SHP77 (cell line): ENCODE measurements around the gene NSF.
"Not testable (repeated sequence)": the region's sequence is repeated elsewhere in the genome, so short reads cannot be mapped to it uniquely, and the experiment has no call there.

Experiments used
- DNase-seq, 2 experiments: peaks; one replicate each; lab custom pipeline; 2025; lab: John Stamatoyannopoulos, UW

NSF gene

DNA sequence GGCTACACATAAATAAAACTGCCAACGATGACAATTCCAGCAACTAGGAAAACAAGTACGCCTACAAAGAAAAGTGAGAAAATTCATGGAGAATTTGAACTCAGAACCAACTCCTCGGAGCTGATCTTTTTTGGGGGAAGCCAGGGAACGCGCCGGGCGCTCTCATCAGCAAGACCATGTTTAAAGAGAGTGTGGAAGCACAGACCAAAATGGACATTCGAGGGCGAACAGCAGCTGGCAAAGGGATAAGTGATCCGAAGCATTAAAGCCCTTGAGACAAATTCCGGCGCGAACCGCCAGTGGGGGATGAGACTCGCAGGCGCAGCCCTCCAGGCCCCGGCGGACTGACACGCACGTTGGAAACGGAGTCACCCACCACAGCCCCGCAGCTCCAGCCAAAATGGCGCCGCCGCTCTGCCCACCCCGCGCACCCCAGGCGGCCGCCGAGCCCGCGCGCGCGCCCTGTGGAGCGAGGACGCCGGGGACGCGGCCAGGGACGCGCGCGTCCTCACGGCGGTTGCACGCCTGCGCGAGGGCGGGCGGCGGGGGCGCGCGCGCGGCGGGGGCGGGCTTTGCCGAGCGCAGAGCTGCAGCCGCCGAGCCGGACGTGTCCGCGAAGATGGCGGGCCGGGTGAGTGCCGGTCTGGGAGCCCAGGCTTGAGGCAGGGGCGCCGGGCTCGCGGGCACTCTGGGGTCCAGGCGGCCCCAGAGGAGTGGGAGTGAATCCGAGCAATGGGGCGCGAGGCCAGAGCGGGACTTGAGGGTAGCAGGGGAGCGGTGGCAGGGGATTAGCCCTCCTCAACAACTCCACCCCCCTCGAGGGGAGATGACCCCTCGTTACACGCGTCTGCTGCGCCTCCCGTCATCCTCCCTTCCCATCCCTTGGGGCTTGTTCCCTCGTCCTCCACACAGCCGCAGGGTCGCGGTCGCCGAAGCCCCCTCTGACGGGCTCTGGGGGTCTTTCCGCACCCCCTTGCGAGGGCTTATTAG, at the start of gene NSF:
Gene NSF (plus strand): TSS at position 513 of the 990 bp plus-strand sequence. CDS start 107 bp downstream, at position 620.
- not testable (repeated sequence) for DNase-seq

DNA sequence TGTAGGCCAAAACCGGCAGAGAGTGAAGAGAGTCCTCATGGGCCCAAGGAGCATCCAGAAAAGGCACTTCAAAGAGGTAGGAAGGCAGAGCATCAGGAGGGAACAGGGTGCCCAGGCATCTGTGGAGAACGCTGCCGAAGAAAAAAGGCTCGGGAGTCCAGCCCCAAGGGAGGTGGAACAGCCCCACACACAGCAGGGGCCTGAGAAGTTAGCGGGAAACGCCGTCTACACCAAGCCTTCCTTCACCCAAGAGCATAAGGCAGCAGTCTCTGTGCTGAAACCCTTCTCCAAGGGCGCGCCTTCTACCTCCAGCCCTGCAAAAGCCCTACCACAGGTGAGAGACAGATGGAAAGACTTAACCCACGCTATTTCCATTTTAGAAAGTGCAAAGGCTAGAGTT, 41.9 kb upstream of the NSF start:
- not testable (repeated sequence) for DNase-seq

DNA sequence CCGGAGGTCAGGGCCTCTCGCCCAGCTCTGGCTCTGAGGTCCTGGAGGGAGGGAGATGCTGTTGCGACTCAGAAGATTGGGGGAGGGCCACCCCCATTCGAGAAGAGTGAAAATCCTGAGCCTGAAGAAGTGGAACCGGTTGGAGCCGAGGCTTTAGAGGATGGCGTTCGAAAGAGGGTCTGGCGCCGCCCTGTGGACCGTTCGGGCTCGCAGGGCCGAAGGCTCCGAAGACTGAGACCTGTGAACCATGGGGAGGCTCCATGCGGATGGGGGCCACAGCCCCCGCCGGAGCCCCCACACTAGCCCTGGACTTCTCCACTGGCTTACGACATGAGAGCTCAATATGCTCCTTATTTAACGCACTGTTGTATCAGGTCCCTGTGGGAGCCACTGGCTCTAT, 31.3 kb upstream of the NSF start:
- DNase-seq = not testable (repeated sequence)

DNA sequence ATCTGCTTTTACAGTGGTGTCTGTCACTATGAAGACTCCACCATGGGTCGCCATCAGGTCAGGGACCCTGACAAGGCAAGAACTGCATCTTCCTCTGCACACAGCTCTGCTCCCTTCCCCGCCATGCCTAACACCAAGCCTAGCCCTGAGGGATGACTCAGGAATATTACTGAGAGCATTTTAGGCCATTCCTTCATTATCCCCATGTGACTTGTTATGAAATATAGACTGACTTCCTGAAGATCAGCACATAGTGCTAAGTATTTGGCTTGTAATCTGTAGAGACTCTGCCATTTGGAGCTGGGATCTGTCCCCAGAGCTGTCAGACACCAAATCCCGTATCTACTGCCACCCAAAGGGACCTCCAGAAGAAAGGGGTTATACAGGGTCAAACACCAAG, 30.4 kb upstream of the NSF start:
- DNase-seq = not testable (repeated sequence)

DNA sequence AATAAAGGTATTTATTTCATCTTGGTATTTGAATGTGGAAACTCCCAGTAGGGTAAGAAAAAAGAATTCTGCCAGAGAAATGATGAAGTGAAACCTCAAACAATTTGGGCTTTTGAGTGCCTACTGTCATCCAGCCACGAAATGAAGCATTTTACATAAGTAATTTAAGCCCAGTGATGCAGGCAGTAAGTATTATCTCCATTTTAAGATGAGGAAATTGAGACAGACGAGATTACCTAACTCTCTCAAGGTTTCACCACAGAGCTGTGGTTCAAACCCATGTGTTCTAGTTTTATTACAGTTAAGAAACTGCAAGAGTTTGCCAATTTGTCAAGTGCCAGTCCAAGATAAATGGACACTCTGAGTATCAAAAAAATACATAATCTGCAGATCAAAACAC, 24.2 kb upstream of the NSF start:
- not testable (repeated sequence) for DNase-seq

DNA sequence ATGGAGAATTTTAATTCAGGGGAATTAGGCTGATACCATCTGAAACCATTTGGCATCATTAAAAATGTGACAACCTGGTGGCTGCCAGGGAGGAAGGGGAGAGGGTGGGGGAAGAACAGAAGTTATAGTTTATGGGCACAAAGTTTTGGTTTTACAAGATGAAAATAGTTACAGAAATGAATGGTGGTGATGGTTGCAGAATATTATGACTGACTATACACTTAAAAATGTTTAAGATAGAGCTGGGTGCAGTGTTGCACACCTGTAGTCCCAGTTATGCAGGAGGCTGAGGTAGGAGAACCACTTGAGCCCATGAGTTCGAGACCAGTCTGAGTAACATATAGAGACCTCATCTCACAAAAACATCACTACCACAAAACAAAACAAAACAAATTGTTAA, 23.5 kb upstream of the NSF start:
- not testable (repeated sequence) for DNase-seq

DNA sequence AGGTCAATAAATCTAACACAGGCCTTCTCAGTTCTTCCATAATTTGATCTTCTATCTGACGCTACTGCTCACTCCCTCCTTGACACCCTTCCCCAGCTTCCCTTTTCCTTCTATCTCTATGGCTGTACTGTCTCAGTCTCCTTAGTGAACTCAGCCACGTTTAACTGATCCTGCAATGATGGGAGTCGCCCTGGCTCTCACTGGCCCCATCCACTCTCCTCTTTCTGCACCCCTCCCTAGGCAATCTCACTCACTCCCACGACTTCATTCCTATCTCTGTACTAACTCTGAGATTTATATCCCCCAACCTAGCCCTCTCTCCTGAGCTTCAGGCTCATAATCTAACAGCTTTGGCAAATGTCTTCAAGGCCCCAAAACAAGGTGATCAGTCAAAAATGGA, 18.7 kb upstream of the NSF start:
- not testable (repeated sequence) for DNase-seq

DNA sequence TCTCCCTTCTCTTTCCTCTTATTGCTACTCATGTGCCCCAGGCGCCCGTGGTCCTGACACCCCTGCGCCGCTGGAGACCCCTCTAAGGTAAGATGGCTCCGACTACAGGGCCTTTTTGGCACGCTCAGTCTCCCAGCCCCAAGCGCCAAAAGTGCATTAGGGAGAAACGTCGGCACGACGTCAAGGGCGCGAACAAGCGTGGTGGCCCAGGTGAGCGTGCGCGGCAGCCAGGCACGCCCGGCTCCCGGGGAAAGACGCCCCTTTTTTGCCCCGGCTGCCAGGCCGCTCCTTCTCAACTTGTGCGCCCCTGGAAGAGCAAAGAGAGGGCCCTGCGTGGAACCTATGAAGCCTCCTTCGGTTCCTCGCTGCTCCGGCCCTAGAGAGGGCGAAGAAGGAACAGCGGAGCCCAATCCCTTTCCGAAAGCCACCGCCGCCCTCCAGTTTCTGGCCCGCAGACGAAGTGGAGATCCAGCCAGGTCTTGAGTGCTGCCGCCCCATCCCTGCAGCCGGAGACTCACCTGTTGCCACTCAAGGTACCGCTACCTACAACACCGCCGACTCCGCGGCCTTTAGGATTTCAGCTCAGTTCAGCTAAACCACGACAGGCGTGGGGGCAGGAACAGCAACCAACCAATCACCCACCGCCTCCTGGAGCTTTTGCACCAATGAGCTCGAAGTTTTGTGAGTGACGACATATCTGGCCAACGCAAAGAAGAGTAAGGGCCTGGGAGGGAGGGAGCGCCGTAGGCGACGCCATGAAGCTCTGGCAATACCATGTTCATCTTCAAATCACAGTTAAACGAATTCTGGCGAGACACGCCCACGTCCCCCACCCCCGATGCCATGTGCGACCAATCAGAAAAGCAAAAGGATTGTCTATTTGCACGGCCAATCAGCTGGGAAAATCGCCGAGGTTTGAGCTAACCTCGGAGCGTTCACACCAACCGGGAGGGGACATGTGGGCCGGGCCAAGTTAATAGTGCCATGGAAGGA, 11.1 kb upstream of the NSF start, which contains the start of gene ARL17A:
Gene ARL17A (minus strand): TSS at position 609 of the 993 bp plus-strand sequence. CDS start 3,369 bp downstream, outside the sequence.
- not testable (repeated sequence) for DNase-seq

DNA sequence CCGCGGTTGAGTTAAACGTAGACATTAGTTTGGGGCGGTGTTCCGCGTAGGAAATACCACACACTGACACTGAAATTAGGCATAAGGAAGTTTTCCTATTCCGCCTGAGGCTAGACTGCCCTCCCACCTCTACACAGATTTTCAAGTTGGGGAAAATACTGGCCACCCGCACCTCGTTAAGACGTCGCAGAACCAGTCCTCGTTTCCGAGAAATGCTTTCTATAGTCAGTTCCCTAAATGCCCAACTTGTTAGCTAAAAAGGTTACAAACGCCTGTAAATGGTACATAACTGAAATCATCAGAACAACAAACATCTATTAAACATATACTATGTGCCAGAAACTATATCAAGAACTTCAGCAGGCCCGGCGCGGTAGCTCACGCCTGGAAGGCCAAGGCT, 10.4 kb upstream of the NSF start:
- not testable (repeated sequence) for DNase-seq

DNA sequence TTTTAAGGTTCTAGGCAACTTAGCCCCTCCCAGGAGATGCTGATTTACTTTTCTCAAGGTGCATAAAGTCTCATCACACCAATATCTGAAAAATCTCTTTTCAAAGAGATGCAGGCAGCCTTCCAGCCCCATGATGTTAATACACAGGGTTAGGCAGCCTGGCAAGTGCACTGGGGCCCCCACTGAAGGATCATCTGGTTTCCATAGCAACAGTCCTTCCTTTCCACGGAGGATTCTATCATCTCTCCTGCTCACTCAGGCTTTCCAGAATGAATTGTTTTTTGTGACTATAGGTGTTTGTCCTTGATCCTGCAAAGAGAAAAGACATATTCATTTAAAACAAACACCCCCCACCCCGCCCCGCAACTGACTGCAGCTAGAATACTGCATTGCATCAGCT, 5.0 kb upstream of the NSF start:
- not testable (repeated sequence) for DNase-seq

DNA sequence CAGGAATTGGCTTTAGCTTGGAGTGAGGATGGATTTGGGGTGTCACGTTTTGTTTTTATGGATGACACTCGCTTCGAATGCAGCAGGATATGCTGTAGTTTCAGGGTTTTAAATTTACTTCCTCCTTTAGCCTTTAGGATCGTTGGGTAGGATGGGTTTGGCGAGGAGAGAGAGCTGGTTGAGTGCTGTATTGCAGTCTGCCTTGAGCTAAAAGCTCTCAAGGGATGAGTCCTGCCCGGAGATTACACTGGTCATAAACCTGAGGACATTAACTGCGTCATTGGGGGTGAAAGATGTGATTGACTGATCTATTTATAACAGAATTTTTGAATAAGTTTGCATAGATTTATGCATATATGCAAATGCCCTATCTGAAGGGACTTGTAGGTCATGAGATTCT, 863 bp downstream of the NSF start:
- DNase-seq = not testable (repeated sequence)

DNA sequence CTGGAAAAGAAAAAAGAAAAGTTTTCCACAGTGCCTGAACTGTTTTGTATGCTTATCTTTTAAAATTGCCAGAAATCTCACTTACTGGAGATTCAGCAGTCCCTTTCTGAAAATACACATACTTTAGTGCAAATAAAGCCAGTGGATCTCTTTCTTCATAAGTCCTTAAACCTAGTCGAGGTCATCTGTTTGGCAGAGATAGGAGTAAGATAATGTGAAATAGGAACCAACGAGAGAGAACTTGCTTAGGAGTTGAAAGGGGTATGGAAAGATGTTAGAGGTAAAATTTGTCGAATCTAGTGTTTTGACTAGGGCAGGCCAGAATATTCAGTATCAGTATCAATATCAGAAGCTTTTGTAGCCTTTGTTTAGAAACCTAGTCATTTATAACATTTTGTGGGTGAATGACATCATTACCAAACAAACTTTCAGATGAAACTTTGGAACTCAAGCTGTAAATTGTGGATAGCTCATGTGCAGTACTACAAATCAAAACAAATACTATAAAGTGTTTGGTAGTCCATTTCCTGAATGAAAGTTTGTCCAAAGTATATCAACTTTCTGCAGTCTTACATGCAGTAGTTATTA, 8.0 kb downstream of the NSF start:
- DNase-seq = not testable (repeated sequence)

DNA sequence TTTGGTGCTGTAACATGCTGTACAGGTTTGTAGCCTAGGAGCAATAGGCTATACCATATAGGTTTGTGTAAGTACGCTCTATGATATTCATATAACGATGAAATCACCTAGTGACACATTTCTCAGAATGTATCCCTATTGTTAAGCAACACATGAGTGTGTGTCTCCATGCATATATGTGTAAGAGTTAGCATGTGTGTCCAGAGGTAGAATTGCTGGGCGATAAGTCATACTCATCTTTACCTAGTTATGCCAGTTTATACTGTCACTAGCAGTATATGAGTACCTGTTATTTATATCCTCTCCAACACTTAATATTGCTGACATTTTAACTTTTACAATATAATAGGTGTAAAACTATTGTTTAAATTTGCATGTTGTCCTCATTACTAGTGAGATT, 10.3 kb downstream of the NSF start:
- not testable (repeated sequence) for DNase-seq

DNA sequence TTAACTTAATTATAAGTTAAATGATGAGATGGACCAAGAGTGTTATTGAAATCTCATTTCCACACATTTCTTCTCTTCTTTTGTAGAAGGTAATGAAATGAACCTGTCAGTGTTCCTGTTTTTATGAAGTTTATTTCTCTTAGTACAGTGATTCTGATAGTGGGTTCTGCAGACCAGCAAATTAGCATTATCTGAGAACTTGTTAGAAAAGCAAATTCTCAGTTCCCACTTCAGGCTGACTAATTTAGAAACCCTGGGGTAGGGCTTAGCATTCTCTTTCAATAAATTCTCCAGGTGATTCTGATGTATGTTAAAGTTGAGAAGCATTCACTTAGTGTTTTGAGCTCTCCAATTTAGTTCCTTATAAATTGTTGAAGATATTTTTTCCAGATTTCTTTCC, 12.7 kb downstream of the NSF start:
- not testable (repeated sequence) for DNase-seq

DNA sequence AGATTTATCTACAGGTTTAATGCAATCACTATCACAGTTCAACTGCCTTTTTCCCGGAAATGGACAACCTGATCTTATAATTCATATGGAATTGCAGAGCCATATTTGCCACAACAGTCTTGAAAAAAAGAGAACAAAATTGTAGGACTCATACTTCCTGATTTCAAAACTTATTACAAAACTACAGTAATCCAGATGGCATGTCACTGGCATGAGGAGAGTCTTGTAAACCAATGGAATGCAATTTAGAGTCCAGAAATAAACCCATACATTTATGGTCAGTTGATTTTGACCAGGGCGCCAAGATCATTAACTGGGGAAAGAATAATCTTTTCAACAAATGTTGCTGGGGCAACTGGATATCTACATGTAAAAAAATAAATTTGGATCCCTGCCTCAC, 20.8 kb downstream of the NSF start:
- DNase-seq = not testable (repeated sequence)

DNA sequence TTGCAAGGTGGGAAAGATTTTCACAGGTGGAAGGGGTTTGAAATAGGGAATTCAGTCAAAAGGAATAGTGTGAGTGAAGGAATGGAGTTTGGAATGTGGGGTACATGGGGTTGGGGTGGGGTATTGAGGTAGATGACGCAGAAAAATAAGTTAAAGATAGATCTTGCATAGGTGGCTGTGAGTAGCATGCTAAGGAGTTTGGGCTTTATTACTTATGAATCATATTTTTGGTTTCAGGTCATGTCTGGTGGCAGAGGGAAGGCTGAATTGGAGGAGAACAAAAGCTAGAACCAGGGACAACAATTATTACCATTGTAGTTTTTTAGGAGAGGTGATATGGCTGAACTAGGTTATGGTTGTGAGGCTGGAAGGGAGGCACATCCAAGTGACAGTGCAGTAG, 23.4 kb downstream of the NSF start:
- not testable (repeated sequence) for DNase-seq

DNA sequence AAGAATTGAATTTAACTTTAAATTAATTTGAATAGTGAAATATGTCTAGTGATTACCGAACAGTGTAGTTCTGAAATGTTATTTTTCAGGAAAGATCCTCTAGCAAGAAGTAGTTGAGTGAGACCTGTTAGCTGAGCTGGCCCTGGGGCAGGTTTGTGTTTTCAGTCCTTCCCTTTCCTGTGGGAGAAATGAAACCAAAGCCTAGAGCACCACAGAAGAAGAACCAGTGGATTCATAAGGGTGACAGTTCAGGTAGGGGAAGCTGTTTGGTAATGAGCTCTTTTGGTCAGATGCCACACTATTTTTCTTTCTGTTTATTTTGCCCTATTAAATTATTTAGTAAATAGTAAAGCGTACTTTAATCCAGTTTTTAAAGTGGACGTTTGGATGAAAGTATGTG, 26.7 kb downstream of the NSF start:
- DNase-seq = not testable (repeated sequence)

DNA sequence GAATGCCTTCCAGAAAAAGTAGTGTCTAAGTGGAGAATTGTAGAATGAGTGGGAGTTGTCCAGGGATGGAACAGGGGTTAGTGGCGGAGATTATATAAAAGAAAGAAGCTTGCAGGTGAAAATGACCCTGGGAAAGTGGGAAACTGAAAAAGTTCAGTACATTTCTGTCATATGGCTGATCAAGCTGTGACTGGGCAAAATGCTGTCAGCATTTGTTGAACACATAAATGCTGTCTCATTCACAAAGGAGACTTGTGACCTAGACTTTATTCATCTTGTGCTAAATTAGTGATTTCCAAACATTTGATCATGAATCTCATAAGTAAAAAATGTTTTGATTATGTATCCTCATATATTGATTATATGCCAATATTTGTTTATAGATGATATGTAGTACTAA, 28.5 kb downstream of the NSF start:
- not testable (repeated sequence) for DNase-seq

DNA sequence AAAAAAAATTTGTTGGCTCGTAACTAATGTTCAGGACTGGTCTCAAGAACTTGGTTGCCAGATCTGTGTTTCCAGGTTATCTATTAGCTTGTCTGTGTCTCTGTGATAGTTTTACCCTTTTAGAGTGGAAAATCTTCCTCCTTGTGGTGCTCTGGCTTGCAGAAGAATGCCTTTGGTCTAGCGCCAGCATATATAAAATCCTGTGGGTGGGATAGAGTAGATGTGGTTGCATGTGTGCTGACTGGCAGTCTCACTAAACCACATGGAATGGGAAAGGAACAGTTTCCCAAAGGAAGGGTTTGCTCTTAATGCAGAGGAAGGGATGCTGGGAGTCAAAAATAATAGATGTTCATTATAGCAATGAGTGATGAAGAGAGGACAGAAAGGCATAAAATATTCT, 33.3 kb downstream of the NSF start:
- not testable (repeated sequence) for DNase-seq

DNA sequence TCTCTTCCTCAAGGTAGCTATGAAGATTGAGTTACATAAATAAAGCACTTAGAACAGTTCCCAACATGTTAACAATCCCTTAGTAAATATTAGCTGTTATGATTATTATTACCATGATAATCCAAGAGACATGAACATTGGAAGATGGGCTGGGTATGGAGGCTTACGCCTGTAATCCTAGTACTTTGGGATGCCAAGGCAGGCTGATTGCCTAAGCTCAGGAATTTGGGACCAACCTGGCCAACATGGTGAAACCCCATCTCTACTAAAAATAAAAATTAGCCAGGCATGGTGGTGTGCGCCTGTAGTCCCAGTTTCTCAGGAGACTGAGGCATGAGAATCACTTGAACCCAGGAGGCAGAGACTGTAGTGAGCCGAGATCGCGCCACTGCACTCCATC, 34.3 kb downstream of the NSF start:
- not testable (repeated sequence) for DNase-seq

DNA sequence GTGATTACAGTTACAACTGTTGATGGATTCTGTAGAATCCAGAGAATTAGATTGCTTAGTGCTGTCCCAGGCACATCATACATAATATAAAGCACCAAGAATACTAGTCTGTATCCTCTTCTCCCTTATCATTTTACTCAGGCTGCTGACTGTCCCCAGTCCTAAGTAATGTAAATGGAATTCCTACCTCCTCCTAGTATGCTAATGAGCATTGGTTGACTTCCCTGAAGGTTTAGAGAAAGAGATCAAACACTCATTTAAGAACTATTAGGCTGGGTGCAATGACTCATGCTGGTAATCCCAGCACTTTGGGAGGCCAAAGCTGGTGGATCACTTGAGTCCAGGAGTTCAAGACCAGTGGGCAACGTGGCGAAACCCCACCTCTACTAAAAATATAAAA, 37.0 kb downstream of the NSF start:
- DNase-seq = not testable (repeated sequence)
